GM12872 (cell line): ENCODE results near the gene HTR3C.

Experiments
- CTCF ChIP-seq: IDR thresholded peaks from 3 replicates; pipeline ENCODE4 v1.5.1; 2011; ENCODE audit warnings: low read depth, mild to moderate bottlenecking, low read length, moderate library complexity; ENCODE audit not compliant: insufficient read depth

Gene HTR3C

GRCh38 chr3:184082034-184082433 lies 29.2 kb downstream of the HTR3C start:
- TF ChIP-seq CTCF, result no peak

- TF ChIP-seq CTCF, result no peak
These were observed 29.6 kb downstream of the HTR3C start for GRCh38 chr3:184082465-184082864.

- TF ChIP-seq CTCF, result no peak
These were observed 32.6 kb downstream of the HTR3C start for GRCh38 chr3:184085389-184085852.

GRCh38 chr3:184092199-184092598 lies 39.4 kb downstream of the HTR3C start:
- no peak for TF ChIP-seq CTCF

- TF ChIP-seq CTCF, result no peak
These were observed 44.0 kb downstream of the HTR3C start, which contains the start of gene HTR3E for GRCh38 chr3:184096811-184097383. Gene HTR3E (plus strand): TSS chr3:184097064. CDS start chr3:184097530, 466 bp downstream.

GRCh38 chr3:184097556-184097955 lies 44.7 kb downstream of the HTR3C start:
- TF ChIP-seq CTCF, result no peak

- no peak for TF ChIP-seq CTCF
These were observed 47.2 kb downstream of the HTR3C start for GRCh38 chr3:184099806-184100686.
